Epithelial cell of proximal tubule (primary cell): ENCODE data around the gene ALDH2. TPM values are rescaled to one million over a fixed set of nuclear protein-coding genes. Genes with fewer than 3 reads are reported as not detected.

Experiments used
- DNase-seq: peaks from one replicate; pipeline ENCODE4 v3.0.0-alpha.2; 2011; ENCODE audit warnings: low read depth
- H3K4me3 ChIP-seq: 2 replicates; pipeline ENCODE4 v1.5.1; 2011; ENCODE audit warnings: low read depth, mild to moderate bottlenecking, low read length
- CTCF ChIP-seq: conservative IDR thresholded peaks from 2 replicates; pipeline ENCODE4 v1.5.1; 2012; ENCODE audit warnings: low read depth, mild to moderate bottlenecking, low read length
- total RNA-seq: library from RNA; depleted of rRNA; stranded (reverse); fragments of >200 nt; gene quantifications from 2 replicates; pipeline ENCODE4 v1.2.3, GENCODE V29; 2015

Gene ALDH2
- total RNA-seq, 1 donor from 2014 or later = 19.3 TPM

- TF ChIP-seq CTCF = no peak
- no peak overlapping the region for H3K4me3 ChIP-seq
- no peak for DNase-seq
Measured at GRCh38 chr12:111864913-111865312, 98.2 kb downstream of the ALDH2 start.

Other genes with a start within 250 kb of the ALDH2 start
- gene ATXN2, start 167.6 kb upstream of the ALDH2 start, total RNA-seq = 14.2 and 17.7 TPM in 2 replicates
- 13.7 and 19.9 TPM in 2 replicates for gene BRAP, start 81.0 kb upstream of the ALDH2 start, total RNA-seq
- gene ACAD10, start 80.9 kb upstream of the ALDH2 start, total RNA-seq = 11.5 and 15.6 TPM in 2 replicates
- gene MAPKAPK5, start 75.3 kb downstream of the ALDH2 start, total RNA-seq = 45.0 and 45.4 TPM in 2 replicates
- 3.3 and 5.3 TPM in 2 replicates for gene TMEM116, start 246.2 kb downstream of the ALDH2 start, total RNA-seq
- 67.0 and 83.4 TPM in 2 replicates for gene ERP29, start 246.5 kb downstream of the ALDH2 start, total RNA-seq